H9 (cell line): ENCODE data around the gene MIOS. TPM values are rescaled to one million over a fixed set of nuclear protein-coding genes. Genes with fewer than 3 reads are reported as not detected.

Experiments
- DNase-seq: peaks from one replicate; pipeline ENCODE4 v3.0.0-alpha.2; 2017
- H2AFZ ChIP-seq: one replicate; pipeline ENCODE4 v1.6.1; 2013; ENCODE audit warnings: mild to moderate bottlenecking, low read length, control low read depth, moderate library complexity
- H2AK5ac ChIP-seq: 2 replicates; pipeline ENCODE4 v1.6.1; 2013; ENCODE audit warnings: low read length, control low read depth, mixed read lengths; ENCODE audit not compliant: insufficient read length
- H2BK120ac ChIP-seq: one replicate; pipeline ENCODE4 v1.6.1; 2013; ENCODE audit warnings: low read depth, mild to moderate bottlenecking, low read length, control low read depth, inconsistent platforms; ENCODE audit not compliant: poor library complexity, severe bottlenecking
- H2BK12ac ChIP-seq: 2 replicates; pipeline ENCODE4 v1.6.1; 2013; ENCODE audit warnings: low read length, control low read depth, mixed read lengths, low read depth; ENCODE audit not compliant: insufficient read length
- H2BK15ac ChIP-seq: 2 replicates; pipeline ENCODE4 v1.6.1; 2013; ENCODE audit warnings: low read depth, low read length, control low read depth
- H2BK20ac ChIP-seq: one replicate; pipeline ENCODE4 v1.6.1; 2013; ENCODE audit warnings: low read depth, mild to moderate bottlenecking, low read length, control low read depth, inconsistent platforms; ENCODE audit not compliant: poor library complexity, severe bottlenecking
- H2BK5ac ChIP-seq: 2 replicates; pipeline ENCODE4 v1.6.1; 2013; ENCODE audit warnings: low read length, control low read depth, mixed read lengths; ENCODE audit not compliant: insufficient read length
- H3K14ac ChIP-seq: 2 replicates; pipeline ENCODE4 v1.6.1; 2013; ENCODE audit warnings: low read length, control low read depth; ENCODE audit not compliant: insufficient read depth
- H3K18ac ChIP-seq: 2 replicates; pipeline ENCODE4 v1.6.1; 2013; ENCODE audit warnings: low read depth, mild to moderate bottlenecking, mixed read lengths, low read length, control low read depth; ENCODE audit not compliant: insufficient read length
- H3K23ac ChIP-seq: 2 replicates; pipeline ENCODE4 v1.6.1; 2013; ENCODE audit warnings: low read length, control low read depth, mixed read lengths, low read depth; ENCODE audit not compliant: insufficient read length
- H3K23me2 ChIP-seq: 2 replicates; pipeline ENCODE4 v1.6.1; 2013; ENCODE audit warnings: low read depth, mild to moderate bottlenecking, mixed read lengths, low read length, control low read depth; ENCODE audit not compliant: insufficient read length, poor library complexity, severe bottlenecking
- H3K27ac ChIP-seq: 2 replicates; pipeline ENCODE4 v1.5.1; 2013; ENCODE audit warnings: low read length, control low read depth, mixed read lengths, low read depth; ENCODE audit not compliant: insufficient read length
- H3K27me3 ChIP-seq: 2 replicates; pipeline ENCODE4 v1.6.1; 2013; ENCODE audit warnings: low read length, control low read depth, inconsistent platforms; ENCODE audit not compliant: insufficient read depth
- H3K4ac ChIP-seq: 2 replicates; pipeline ENCODE4 v1.6.1; 2013; ENCODE audit warnings: low read depth, mild to moderate bottlenecking, control low read depth, inconsistent platforms, low read length, moderate library complexity
- H3K4me1 ChIP-seq: 2 replicates; pipeline ENCODE4 v1.6.1; 2013; ENCODE audit warnings: low read length, control low read depth, inconsistent platforms; ENCODE audit not compliant: insufficient read depth
- H3K4me2 ChIP-seq: 2 replicates; pipeline ENCODE4 v1.6.1; 2013; ENCODE audit warnings: low read length, control low read depth, mixed read lengths; ENCODE audit not compliant: insufficient read length, insufficient read depth
- H3K56ac ChIP-seq: 2 replicates; pipeline ENCODE4 v1.6.1; 2013; ENCODE audit warnings: low read depth, mild to moderate bottlenecking, mixed read lengths, low read length, control low read depth; ENCODE audit not compliant: insufficient read length
- H3K79me1 ChIP-seq: 2 replicates; pipeline ENCODE4 v1.6.1; 2013; ENCODE audit warnings: low read depth, mild to moderate bottlenecking, moderate library complexity, low read length, control low read depth, inconsistent platforms; ENCODE audit not compliant: insufficient read depth, poor library complexity, severe bottlenecking
- H3K79me2 ChIP-seq: 2 replicates; pipeline ENCODE4 v1.6.1; 2013; ENCODE audit warnings: low read length, control low read depth, inconsistent platforms; ENCODE audit not compliant: insufficient read depth
- H3K9ac ChIP-seq: 2 replicates; pipeline ENCODE4 v1.6.1; 2013; ENCODE audit warnings: low read length, control low read depth, mixed read lengths; ENCODE audit not compliant: insufficient read length; ENCODE audit errors: extremely low read depth
- H3K9me3 ChIP-seq: one replicate; pipeline ENCODE4 v1.6.1; 2013; ENCODE audit warnings: low read depth, low read length, inconsistent platforms; ENCODE audit not compliant: control insufficient read depth
- H3T11ph ChIP-seq: one replicate; pipeline ENCODE4 v1.6.1; 2013; ENCODE audit warnings: mild to moderate bottlenecking, low read length, control low read depth, inconsistent platforms
- H4K20me1 ChIP-seq: one replicate; pipeline ENCODE4 v1.6.1; 2013; ENCODE audit not compliant: control insufficient read depth, insufficient read length, insufficient read depth
- H4K5ac ChIP-seq: 2 replicates; pipeline ENCODE4 v1.6.1; 2013; ENCODE audit warnings: low read depth, mild to moderate bottlenecking, mixed read lengths, low read length, control low read depth; ENCODE audit not compliant: insufficient read length
- H4K8ac ChIP-seq: replicated peaks from 2 replicates; pipeline ENCODE4 v1.6.1; 2013; ENCODE audit warnings: low read length, control low read depth, mixed read lengths, low read depth; ENCODE audit not compliant: insufficient read length
- H4K91ac ChIP-seq: 2 replicates; pipeline ENCODE4 v1.6.1; 2013; ENCODE audit warnings: low read depth, mild to moderate bottlenecking, moderate library complexity, mixed read lengths, low read length, control low read depth; ENCODE audit not compliant: insufficient read length
- H3K27ac Mint-ChIP-seq, 3 experiments: 2 replicates in 2 of 3; 3 replicates in 1 of 3; pipeline ENCODE4 v1.8.0; 2020 to 2021; ENCODE audit warnings: mixed read lengths in 3 of 3, mild to moderate bottlenecking in 1 of 3, moderate library complexity in 1 of 3
- H3K27me3 Mint-ChIP-seq: 2 replicates; pipeline ENCODE4 v1.8.0; 2021; ENCODE audit warnings: low read depth, mild to moderate bottlenecking, moderate library complexity, mixed read lengths
- H3K36me3 Mint-ChIP-seq, 3 experiments: 2 replicates in 2 of 3; 3 replicates in 1 of 3; pipeline ENCODE4 v1.8.0; 2020 to 2021; ENCODE audit warnings: low read depth in 3 of 3, mixed read lengths in 3 of 3; ENCODE audit not compliant: insufficient read depth in 1 of 3
- H3K4me1 Mint-ChIP-seq, 2 experiments: 2 replicates each; pipeline ENCODE4 v1.8.0; 2020; ENCODE audit warnings: mixed read lengths in 2 of 2
- H3K4me3 Mint-ChIP-seq, 2 experiments: 2 replicates in 1 of 2; 3 replicates in 1 of 2; pipeline ENCODE4 v1.8.0; 2020 to 2021; ENCODE audit warnings: mild to moderate bottlenecking in 2 of 2, mixed read lengths in 2 of 2, moderate library complexity in 1 of 2
- H3K9me3 Mint-ChIP-seq, 2 experiments: 2 replicates in 1 of 2; 3 replicates in 1 of 2; pipeline ENCODE4 v1.8.0; 2020; ENCODE audit warnings: mild to moderate bottlenecking in 2 of 2, mixed read lengths in 2 of 2, moderate library complexity in 1 of 2
- CTCF ChIP-seq: fragments of 200-600 bp; sonication (generic); conservative IDR thresholded peaks from 3 replicates; pipeline ENCODE4 v1.8.0; 2021; ENCODE audit warnings: antibody characterized with exemption, mild to moderate bottlenecking
- WGBS: extraction: QIAGEN DNeasy Blood & Tissue Kit; methylation state at CpG from one replicate; pipeline ENCODE4 v1.1.7; 2013; ENCODE audit warnings: missing lambda C conversion rate, low lambda C conversion rate, mixed read lengths; ENCODE audit not compliant: insufficient read length; ENCODE audit errors: extremely low coverage; 5-methylcytosine and 5-hydroxymethylcytosine counted together
- total RNA-seq: library from RNA; stranded (reverse); gene quantifications from 2 replicates; pipeline ENCODE4 v1.2.1, GENCODE V29; 2021

The MIOS gene
- total RNA-seq, 1 experiment from 2014 or later: 46.4 TPM

GRCh38 chr7:7582596-7582995, 15.9 kb downstream of the MIOS start:
- H2AFZ ChIP-seq: no peak overlapping the region
- no CpG with 5 or more reads among the region's 1 CpG for WGBS
- H3K23ac ChIP-seq: no peak overlapping the region
- no peaks in the 10 kb centered on the region for H3K9me3 ChIP-seq
- Mint-ChIP-seq H3K27me3 (no peaks in the 10 kb centered on the region), H3K4me3 (no peak overlapping the region), H3K4me1 (peaks cover 5 to 11% of the 10 kb centered on the region in 2 experiments), H3K27ac (peak overlapping the region in 1 of 3 experiments; percentile 63; a peak in 3 of 7 replicates), H3K36me3 (peaks cover 2 to 24% (median 11%) of the 10 kb centered on the region in 3 experiments; a peak in 5 of 7 replicates), H3K9me3 (no peaks in the 10 kb centered on the region)
- H2BK5ac ChIP-seq: no peak overlapping the region
- H3K4ac ChIP-seq: no peak overlapping the region
- 0 out of 2 replicates have a peak, but pooled peaks cover 2% of the 10 kb centered on the region for H3K79me2 ChIP-seq
- H4K20me1 ChIP-seq: no peaks in the 10 kb centered on the region
- no peak overlapping the region for H2BK120ac ChIP-seq
- no peak overlapping the region for H3K14ac ChIP-seq
- no peak overlapping the region for H2AK5ac ChIP-seq
- no peak overlapping the region for H4K91ac ChIP-seq
- H2BK20ac ChIP-seq: no peak overlapping the region
- H4K8ac ChIP-seq: no peak overlapping the region
- H3K4me2 ChIP-seq: no peak overlapping the region
- no peak overlapping the region for H3K56ac ChIP-seq
- TF ChIP-seq CTCF: no peak
- H3K9ac ChIP-seq: no peak overlapping the region
- DNase-seq: no peak
- H3K4me1 ChIP-seq: no peaks in the 10 kb centered on the region
- H3T11ph ChIP-seq: no peak overlapping the region
- H2BK12ac ChIP-seq: no peak overlapping the region
- H3K79me1 ChIP-seq: no peaks in the 10 kb centered on the region
- H3K18ac ChIP-seq: no peak overlapping the region
- no peak overlapping the region for H4K5ac ChIP-seq
- no peak overlapping the region for H3K27ac ChIP-seq
- no peaks in the 10 kb centered on the region for H3K23me2 ChIP-seq
- no peaks in the 10 kb centered on the region for H3K27me3 ChIP-seq
- no peak overlapping the region for H2BK15ac ChIP-seq
